Hematopoietic multipotent progenitor cell treated with erythropoietin and hydrocortisone succinate and interleukin-3 and kit ligand, for 4 days (in vitro differentiated cells): ENCODE measurements around the gene SDC1.

Source experiments
- DNase-seq: peaks from one replicate; pipeline ENCODE4 v3.0.0-alpha.2; 2015

SDC1 gene

GRCh38 chr2:20180676-20181648, 44.0 kb downstream of the SDC1 start:
- no peak for DNase-seq

GRCh38 chr2:20179755-20180594, 45.0 kb downstream of the SDC1 start:
- no peak for DNase-seq

- DNase-seq, result no peak
These were observed 45.5 kb downstream of the SDC1 start for GRCh38 chr2:20179466-20179754.

- no peak for DNase-seq
These were observed 46.1 kb downstream of the SDC1 start for GRCh38 chr2:20178666-20179465.

GRCh38 chr2:20178249-20178607, 46.7 kb downstream of the SDC1 start:
- DNase-seq, result no peak

GRCh38 chr2:20177556-20178248, 47.2 kb downstream of the SDC1 start:
- DNase-seq, result no peak

GRCh38 chr2:20176760-20177159, 48.2 kb downstream of the SDC1 start:
- no peak for DNase-seq

- DNase-seq, result no peak
These were observed 49.0 kb downstream of the SDC1 start for GRCh38 chr2:20175931-20176330.

GRCh38 chr2:20175267-20175666, 49.7 kb downstream of the SDC1 start:
- DNase-seq, result no peak

- no peak for DNase-seq
These were observed 50.5 kb downstream of the SDC1 start for GRCh38 chr2:20174410-20174809.

GRCh38 chr2:20173496-20174402, 51.2 kb downstream of the SDC1 start:
- DNase-seq, result no peak

GRCh38 chr2:20173064-20173463, 51.9 kb downstream of the SDC1 start:
- DNase-seq, result no peak

GRCh38 chr2:20172273-20173055, 52.5 kb downstream of the SDC1 start:
- DNase-seq, result no peak

GRCh38 chr2:20171445-20171977, 53.4 kb downstream of the SDC1 start:
- no peak for DNase-seq

- DNase-seq, result no peak
These were observed 54.2 kb downstream of the SDC1 start for GRCh38 chr2:20170704-20171250.

- no peak for DNase-seq
These were observed 54.9 kb downstream of the SDC1 start for GRCh38 chr2:20169796-20170703.

- DNase-seq, result no peak
These were observed 55.9 kb downstream of the SDC1 start for GRCh38 chr2:20168727-20169696.
